Memory B cell (primary cell): ENCODE results near the gene RRP36.

Experiments used
- ATAC-seq: fragments of 150-1000 bp; cut with Tn5 transposase; 2 replicates; pipeline ENCODE4 v1.10.0; 2021; ENCODE audit warnings: low read depth, mild to moderate bottlenecking, moderate library complexity
- DNase-seq, 2 donors: peaks; one replicate each; pipeline ENCODE4 v3.0.0; 2022; ENCODE audit warnings: low spot score in 2 of 2
- H3K27ac Mint-ChIP-seq: one replicate; pipeline ENCODE4 v1.8.0; 2022; ENCODE audit warnings: mild to moderate bottlenecking, moderate library complexity, mixed read lengths
- H3K27me3 Mint-ChIP-seq: one replicate; pipeline ENCODE4 v1.8.0; 2022; ENCODE audit warnings: mixed read lengths
- H3K36me3 Mint-ChIP-seq: one replicate; pipeline ENCODE4 v1.8.0; 2022; ENCODE audit warnings: mild to moderate bottlenecking, mixed read lengths
- H3K4me1 Mint-ChIP-seq: one replicate; pipeline ENCODE4 v1.8.0; 2022; ENCODE audit warnings: mixed read lengths
- H3K4me3 Mint-ChIP-seq: one replicate; pipeline ENCODE4 v1.8.0; 2022; ENCODE audit warnings: mild to moderate bottlenecking, moderate library complexity, mixed read lengths
- H3K9me3 Mint-ChIP-seq: one replicate; pipeline ENCODE4 v1.8.0; 2022; ENCODE audit warnings: mixed read lengths

The RRP36 gene

DNA sequence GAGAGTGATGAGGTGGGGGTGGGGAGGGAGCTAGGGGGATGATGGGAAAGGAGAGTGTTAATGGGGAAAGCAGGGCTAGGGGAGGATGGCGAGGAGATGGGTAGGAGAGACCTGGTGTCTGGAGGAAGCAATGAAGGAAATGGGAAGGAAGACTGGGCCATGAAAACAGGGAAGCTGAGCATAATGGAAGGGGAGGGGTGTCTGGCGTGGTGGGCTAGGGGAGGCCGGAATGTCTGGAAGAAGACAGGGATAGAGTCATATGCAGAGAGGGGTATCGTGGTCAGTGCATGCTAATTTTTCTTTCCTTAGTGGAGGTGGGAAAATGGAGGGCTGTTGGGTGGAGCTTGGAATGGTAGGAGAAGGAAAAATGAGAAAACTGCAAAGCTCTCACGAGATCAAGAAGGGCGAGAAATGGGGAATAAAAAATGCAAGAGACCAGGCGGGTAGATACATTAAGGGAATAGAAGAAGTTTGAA, 7.0 kb upstream of the RRP36 start:
- peaks cover 34% of the 10 kb centered on the region for H3K4me1 Mint-ChIP-seq
- no peaks in the 10 kb centered on the region for H3K27me3 Mint-ChIP-seq
- H3K36me3 Mint-ChIP-seq = peaks cover 16% of the 10 kb centered on the region
- peak overlapping the region; percentile 93 for H3K27ac Mint-ChIP-seq
- H3K4me3 Mint-ChIP-seq = peak overlapping the region; percentile 99
- ATAC-seq = no peak
- no peak for DNase-seq
- H3K9me3 Mint-ChIP-seq = no peaks in the 10 kb centered on the region

DNA sequence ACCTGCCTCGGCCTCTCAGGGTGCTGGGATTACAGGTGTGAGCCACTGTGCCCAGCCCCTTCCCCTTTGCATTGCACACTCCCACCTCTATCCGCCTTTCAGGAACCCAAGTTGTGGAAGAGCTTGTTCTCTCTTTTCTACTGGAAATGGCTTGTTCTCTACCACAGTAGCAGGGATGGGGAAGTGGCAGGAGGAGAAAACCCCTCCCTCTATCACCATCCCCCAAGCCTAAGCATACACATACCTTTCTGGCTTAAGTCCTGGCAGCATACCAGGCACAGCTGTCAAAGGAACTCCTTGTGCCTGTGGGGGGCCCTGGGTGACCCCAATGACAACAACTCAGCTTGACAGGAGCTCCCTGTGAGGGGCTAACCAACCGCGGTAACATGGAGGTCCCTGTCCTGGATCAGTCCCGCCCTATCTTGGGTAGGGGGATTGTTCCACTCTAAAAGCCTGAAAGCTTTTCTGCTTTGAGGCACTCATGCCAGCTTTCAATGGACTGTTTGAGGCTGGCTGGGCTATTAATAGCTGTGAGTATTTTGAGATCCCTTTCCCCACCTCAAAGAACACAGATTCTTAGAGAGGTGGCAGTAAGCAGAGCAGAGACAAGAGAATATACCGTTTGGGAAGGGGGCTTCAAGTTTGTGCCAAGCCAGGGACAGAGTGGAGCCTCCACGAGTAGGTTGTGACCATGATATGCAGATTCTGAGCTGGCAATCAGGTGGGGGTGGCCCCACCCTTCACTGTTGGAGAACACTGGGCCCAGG, 5.1 kb upstream of the RRP36 start:
- Mint-ChIP-seq H3K36me3 (peaks cover 11% of the 10 kb centered on the region), H3K4me3 (peak overlapping the region; percentile 37), H3K27me3 (no peaks in the 10 kb centered on the region), H3K27ac (peak overlapping the region; percentile 68), H3K9me3 (no peaks in the 10 kb centered on the region), H3K4me1 (peaks cover 31% of the 10 kb centered on the region)
- ATAC-seq (no peak), DNase-seq (no peak)

- ATAC-seq (no peak), DNase-seq (no peak)
- Mint-ChIP-seq H3K36me3 (peaks cover 13% of the 10 kb centered on the region), H3K4me3 (no peak overlapping the region), H3K4me1 (peaks cover 33% of the 10 kb centered on the region), H3K27me3 (no peaks in the 10 kb centered on the region), H3K27ac (no peak overlapping the region), H3K9me3 (no peaks in the 10 kb centered on the region)
These were observed 4.5 kb upstream of the RRP36 start for GRCh38 chr6:43016943-43017334.

DNA sequence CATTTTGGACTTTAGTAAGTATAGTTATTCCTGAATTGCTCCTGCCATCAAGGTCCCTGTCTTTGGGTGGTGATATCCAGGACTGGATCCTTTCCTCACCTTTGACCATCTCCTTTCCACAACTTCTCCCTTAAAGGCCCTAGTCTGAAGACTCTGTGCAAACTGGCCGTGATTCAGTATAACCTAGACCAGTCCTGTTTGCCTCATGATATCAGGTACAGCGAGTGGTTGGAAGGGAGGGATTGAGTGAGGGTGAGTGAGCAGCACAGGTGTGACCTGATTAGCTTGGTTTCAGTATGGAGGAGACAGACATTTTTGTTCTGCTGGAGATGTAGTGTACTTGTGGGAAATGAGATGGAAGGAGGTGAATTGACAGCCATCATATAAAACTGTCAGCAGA, 2.3 kb upstream of the RRP36 start:
- H3K27me3 Mint-ChIP-seq = no peaks in the 10 kb centered on the region
- no peak overlapping the region for H3K4me3 Mint-ChIP-seq
- peaks cover 14% of the 10 kb centered on the region for H3K36me3 Mint-ChIP-seq
- H3K9me3 Mint-ChIP-seq = no peaks in the 10 kb centered on the region
- no peak overlapping the region for H3K27ac Mint-ChIP-seq
- no peak for DNase-seq
- peaks cover 16% of the 10 kb centered on the region for H3K4me1 Mint-ChIP-seq
- no peak for ATAC-seq

GRCh38 chr6:43020052-43020705, 1.2 kb upstream of the RRP36 start:
- Mint-ChIP-seq H3K27ac (no peak overlapping the region), H3K36me3 (peaks cover 20% of the 10 kb centered on the region), H3K4me1 (peaks cover 14% of the 10 kb centered on the region), H3K27me3 (no peaks in the 10 kb centered on the region), H3K4me3 (peak overlapping the region; percentile 33), H3K9me3 (no peaks in the 10 kb centered on the region)
- DNase-seq = no peak
- no peak for ATAC-seq

- Mint-ChIP-seq H3K27me3 (no peaks in the 10 kb centered on the region), H3K36me3 (peaks cover 22% of the 10 kb centered on the region), H3K4me1 (peaks cover 12% of the 10 kb centered on the region), H3K27ac (no peak overlapping the region), H3K9me3 (no peaks in the 10 kb centered on the region), H3K4me3 (no peak overlapping the region)
- DNase-seq (no peak), ATAC-seq (no peak)
These were observed 576 bp upstream of the RRP36 start for GRCh38 chr6:43020847-43021246.

DNA sequence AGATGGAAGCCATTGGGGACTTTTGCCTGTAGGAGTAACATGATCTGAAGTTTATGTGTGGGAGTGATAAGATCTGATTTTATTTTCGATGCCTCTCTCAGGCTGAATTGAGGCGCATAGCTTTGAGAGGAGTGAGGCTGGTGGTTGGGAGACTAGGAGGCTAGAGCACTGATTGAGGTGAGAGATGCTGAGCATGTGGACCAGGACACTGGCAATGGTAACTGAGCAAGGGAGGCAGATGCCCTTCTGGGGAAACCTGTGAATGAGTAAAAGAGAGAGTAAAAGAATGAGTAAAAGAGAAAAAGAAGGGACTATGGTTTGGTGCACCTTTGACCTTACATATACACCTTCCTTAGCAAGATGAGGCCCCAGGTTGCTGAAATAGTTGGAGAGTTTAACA, 3.0 kb downstream of the RRP36 start:
- H3K27me3 Mint-ChIP-seq = no peaks in the 10 kb centered on the region
- peaks cover 24% of the 10 kb centered on the region for H3K36me3 Mint-ChIP-seq
- ATAC-seq (no peak), DNase-seq (no peak)
- H3K4me1 Mint-ChIP-seq = peaks cover 13% of the 10 kb centered on the region
- no peaks in the 10 kb centered on the region for H3K9me3 Mint-ChIP-seq
- no peak overlapping the region for H3K27ac Mint-ChIP-seq
- H3K4me3 Mint-ChIP-seq = no peak overlapping the region

- DNase-seq (no peak), ATAC-seq (no peak)
- no peak overlapping the region for H3K27ac Mint-ChIP-seq
- no peaks in the 10 kb centered on the region for H3K27me3 Mint-ChIP-seq
- peaks cover 24% of the 10 kb centered on the region for H3K36me3 Mint-ChIP-seq
- H3K9me3 Mint-ChIP-seq = no peaks in the 10 kb centered on the region
- H3K4me1 Mint-ChIP-seq = peaks cover 13% of the 10 kb centered on the region
- no peak overlapping the region for H3K4me3 Mint-ChIP-seq
These were observed 4.9 kb downstream of the RRP36 start for GRCh38 chr6:43026365-43026764.

- H3K27me3 Mint-ChIP-seq = no peaks in the 10 kb centered on the region
- H3K27ac Mint-ChIP-seq = no peak overlapping the region
- ATAC-seq (no peak), DNase-seq (no peak)
- H3K4me1 Mint-ChIP-seq = peaks cover 9% of the 10 kb centered on the region
- H3K4me3 Mint-ChIP-seq = no peak overlapping the region
- peaks cover 30% of the 10 kb centered on the region for H3K36me3 Mint-ChIP-seq
- no peaks in the 10 kb centered on the region for H3K9me3 Mint-ChIP-seq
These were observed 7.7 kb downstream of the RRP36 start for GRCh38 chr6:43029120-43029519.

- H3K36me3 Mint-ChIP-seq = peaks cover 21% of the 10 kb centered on the region
- no peak overlapping the region for H3K27ac Mint-ChIP-seq
- no peaks in the 10 kb centered on the region for H3K9me3 Mint-ChIP-seq
- H3K27me3 Mint-ChIP-seq = no peaks in the 10 kb centered on the region
- no peak overlapping the region for H3K4me3 Mint-ChIP-seq
- no peak for ATAC-seq
- DNase-seq = no peak
- H3K4me1 Mint-ChIP-seq = peaks cover 5% of the 10 kb centered on the region
These were observed 10.9 kb downstream of the RRP36 start for GRCh38 chr6:43032326-43032725.

- Mint-ChIP-seq H3K36me3 (peaks cover 21% of the 10 kb centered on the region), H3K27ac (peak overlapping the region; percentile 56), H3K4me3 (no peak overlapping the region), H3K27me3 (no peaks in the 10 kb centered on the region), H3K4me1 (peaks cover 2% of the 10 kb centered on the region), H3K9me3 (no peaks in the 10 kb centered on the region)
- DNase-seq (no peak), ATAC-seq (no peak)
These were observed 12.2 kb downstream of the RRP36 start for GRCh38 chr6:43033496-43034189.

- no peaks in the 10 kb centered on the region for H3K9me3 Mint-ChIP-seq
- no peaks in the 10 kb centered on the region for H3K27me3 Mint-ChIP-seq
- H3K4me3 Mint-ChIP-seq = no peak overlapping the region
- DNase-seq (no peak), ATAC-seq (no peak)
- H3K4me1 Mint-ChIP-seq = peaks cover 2% of the 10 kb centered on the region
- H3K36me3 Mint-ChIP-seq = peaks cover 20% of the 10 kb centered on the region
- peak overlapping the region; percentile 56 for H3K27ac Mint-ChIP-seq
These were observed 12.7 kb downstream of the RRP36 start for GRCh38 chr6:43034190-43034525.

DNA sequence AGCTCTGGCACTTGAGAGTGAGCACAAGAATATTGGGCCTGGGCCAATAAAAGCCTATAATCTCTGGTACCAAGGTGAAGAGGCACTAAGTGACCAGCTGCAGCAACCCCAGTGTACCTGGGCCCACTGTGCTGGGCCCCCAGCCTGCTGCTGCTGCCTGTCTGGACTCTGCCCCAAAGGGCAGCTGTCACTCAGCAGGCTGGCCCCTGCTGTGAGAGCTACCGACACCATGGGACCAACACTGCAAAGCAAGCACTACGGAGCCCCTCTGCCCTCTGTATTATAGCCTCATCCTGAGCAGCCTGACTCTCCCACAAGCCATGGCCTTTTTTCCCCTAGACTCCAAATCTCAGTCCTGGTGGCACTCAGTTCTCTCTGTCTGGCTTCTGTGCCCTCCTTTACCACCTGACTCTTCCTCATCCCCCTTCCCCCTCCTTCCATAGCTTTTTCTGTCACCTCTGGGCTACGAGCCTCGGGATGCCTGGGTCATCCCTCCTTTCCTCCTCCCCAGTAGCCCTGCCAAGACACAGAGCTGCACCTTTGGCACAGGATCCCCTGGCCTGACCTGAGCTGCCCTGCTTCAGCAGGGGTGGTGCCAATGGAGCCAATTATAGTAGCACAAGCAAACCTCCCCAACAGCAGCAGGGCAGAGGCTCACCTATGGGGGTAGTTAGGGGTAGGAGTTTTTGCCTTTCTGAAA, 14.2 kb downstream of the RRP36 start:
- no peak for DNase-seq
- peaks cover 23% of the 10 kb centered on the region for H3K36me3 Mint-ChIP-seq
- H3K4me3 Mint-ChIP-seq = no peak overlapping the region
- ATAC-seq = no peak
- no peaks in the 10 kb centered on the region for H3K9me3 Mint-ChIP-seq
- no peaks in the 10 kb centered on the region for H3K27me3 Mint-ChIP-seq
- H3K27ac Mint-ChIP-seq = no peak overlapping the region
- H3K4me1 Mint-ChIP-seq = peaks cover 2% of the 10 kb centered on the region

GRCh38 chr6:43036712-43037111, 15.3 kb downstream of the RRP36 start:
- peaks cover 2% of the 10 kb centered on the region for H3K4me1 Mint-ChIP-seq
- H3K9me3 Mint-ChIP-seq = no peaks in the 10 kb centered on the region
- H3K27ac Mint-ChIP-seq = no peak overlapping the region
- ATAC-seq (no peak), DNase-seq (no peak)
- H3K4me3 Mint-ChIP-seq = no peak overlapping the region
- peaks cover 25% of the 10 kb centered on the region for H3K36me3 Mint-ChIP-seq
- H3K27me3 Mint-ChIP-seq = no peaks in the 10 kb centered on the region
